HG03378 (cell line): ENCODE measurements around the gene KCTD19.
"Not testable (repeated sequence)": the region's sequence is repeated elsewhere in the genome, so short reads cannot be mapped to it uniquely, and the experiment has no call there.

ENCODE experiments used
- ATAC-seq: cut with Tn5 transposase; IDR thresholded peaks from one replicate; pipeline ENCODE4 v1.9.1; 2021; ENCODE audit warnings: mild to moderate bottlenecking, moderate library complexity; ENCODE audit not compliant: unreplicated experiment

Gene KCTD19

DNA sequence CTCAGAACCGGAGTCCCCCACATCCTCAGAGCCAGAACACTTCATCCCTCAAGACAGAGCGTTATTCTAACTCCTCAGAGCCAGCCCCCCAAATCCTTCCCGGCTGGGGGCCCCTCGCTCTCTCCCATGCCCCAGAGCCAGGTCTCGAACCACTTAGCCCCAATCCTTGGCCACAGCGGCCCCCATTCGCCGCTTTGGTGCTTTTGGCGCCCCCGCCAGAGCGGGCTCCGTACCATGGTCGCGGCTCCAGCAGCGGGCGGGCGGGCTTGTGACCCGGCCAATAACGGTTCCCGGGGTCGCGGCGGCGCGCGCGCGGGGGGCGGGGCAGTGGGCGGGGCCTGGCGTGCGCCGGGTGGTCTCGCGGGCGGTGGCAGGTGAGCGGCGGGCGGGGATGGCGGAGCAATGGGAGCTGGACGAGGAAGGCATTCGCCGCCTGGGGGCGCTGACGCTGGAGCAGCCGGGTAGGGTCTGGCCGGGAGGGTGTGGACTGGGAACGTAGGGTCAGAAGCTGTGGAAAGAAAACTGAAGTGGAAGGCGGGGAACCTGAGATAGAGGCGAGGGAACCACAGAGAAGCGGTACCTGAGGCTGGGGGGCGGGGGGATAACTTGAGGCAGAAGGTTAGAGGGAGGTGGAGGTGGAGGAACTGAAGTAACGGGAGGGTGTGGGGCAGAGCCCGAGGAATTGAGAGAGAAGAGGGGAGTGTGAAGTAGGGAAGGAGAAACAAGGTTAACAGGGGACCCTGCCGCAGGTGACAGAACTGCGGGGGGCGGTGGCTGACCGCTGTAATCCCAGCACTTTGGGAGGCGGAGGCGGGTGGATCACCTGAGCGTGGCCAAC lies at the start of gene KCTD19, which contains the start of gene LRRC36:
KCTD19 (minus strand) TSS at position 270 of the 838 bp plus-strand sequence; CDS start at position 236, 34 bp downstream.
LRRC36 (plus strand) TSS at position 344 of the 838 bp plus-strand sequence; CDS start at position 392, 48 bp downstream.
- no peak for ATAC-seq

DNA sequence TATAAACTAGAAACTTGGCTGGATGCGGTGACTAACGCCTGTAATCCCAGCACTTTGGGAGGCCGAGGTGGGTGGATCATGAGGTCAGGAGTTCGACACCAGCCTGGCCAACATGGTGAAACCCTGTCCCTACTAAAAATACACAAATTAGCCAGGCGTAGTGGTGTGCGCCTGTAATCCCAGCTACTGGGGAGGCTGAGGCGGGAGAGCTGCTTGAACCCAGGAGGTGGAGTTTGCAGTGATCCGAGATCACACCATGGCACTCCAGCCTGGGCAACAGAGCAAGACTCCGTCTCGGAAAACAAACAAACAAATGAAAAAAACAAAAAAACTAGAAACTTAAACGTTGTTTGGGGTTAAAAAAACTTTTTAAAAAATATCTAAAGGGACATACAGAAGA lies 49.5 kb upstream of the KCTD19 start:
- ATAC-seq, result not testable (repeated sequence)

DNA sequence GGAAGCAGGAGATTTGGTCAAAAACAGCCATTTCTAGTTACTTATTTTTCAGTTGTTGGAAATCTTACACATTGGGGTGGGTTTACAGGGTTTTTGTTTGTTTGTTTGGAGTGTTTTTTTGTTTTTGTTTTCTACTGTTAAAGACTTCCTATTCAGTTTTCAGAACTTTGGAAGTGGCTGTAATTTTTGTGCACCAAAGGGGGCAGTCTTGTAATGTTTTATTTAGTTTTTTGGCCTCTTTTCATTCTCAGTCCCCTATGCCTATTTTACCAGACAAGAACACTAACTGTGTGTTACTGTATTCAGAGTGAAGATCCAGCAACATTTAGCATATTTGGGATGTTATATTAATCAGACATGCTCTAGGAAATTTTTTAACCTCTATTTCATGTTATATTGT lies 46.1 kb upstream of the KCTD19 start:
- ATAC-seq, result no peak

DNA sequence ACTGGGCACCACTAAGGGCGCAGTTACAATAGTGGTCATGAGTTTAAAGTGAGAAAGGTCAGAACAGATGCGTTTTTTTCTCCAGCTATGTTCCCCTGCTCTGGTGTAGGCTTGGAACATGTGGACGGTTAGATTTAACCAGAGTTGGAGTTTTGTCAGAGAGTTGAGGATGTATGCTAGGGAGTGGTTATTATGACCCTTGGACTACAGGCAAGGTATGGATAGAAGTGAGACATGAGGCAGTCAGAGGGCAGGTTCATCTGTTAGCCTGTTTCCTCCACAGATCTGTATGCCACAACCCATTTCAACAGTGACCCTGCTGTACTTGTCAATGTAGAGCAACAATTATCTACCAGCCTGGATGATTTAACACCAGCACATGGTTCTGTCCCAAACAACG lies 44.1 kb upstream of the KCTD19 start:
- ATAC-seq, result no peak

DNA sequence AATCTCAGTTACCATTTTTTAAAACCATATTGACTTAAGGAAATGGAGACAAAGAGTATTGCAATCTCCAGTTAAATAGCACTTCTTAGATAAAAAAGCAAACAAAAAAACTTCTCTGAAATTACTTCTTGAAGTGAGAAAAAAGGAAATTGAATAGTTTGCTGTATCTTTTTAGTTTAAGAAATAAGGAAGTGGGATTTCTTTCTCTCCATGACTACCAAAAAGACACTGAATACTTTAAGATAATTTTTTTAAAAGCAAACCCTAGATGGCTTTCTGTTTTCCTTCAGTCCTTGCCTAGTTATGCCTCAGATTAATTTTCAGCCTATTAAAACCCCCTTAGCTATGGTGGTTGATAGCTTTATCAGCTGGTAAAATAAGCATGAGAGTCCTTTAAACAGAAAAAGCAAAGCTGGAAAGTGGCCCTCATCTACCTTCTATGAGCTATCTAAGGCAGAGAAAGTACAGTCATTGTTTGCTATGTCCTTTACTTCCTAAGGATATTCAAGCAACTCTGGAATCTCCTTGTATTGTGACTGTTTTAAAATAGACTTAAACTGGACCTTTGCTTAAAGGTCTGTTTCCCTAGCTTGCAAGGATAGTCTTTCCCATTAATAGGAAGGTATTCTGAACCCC lies 38.2 kb upstream of the KCTD19 start:
- no peak for ATAC-seq

DNA sequence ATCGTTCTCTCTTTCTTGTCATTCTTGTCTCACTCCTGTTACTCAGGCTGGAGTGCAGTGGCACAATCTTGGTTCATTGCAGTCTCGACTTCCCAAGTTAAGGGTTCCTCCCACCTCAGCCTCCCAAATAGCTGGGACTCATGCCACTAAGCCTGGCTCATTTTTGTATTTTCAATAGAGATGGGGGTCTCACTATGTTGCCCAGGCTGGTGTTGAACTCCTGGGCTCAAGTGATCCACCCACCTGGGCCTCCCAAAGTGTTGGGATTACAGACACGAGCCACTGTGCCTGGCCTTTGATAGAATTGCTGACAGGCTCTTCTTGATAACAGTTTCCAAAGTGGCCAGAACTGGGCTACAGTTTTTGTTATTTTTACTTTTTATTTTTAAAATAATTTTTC lies 34.5 kb upstream of the KCTD19 start:
- no peak for ATAC-seq

DNA sequence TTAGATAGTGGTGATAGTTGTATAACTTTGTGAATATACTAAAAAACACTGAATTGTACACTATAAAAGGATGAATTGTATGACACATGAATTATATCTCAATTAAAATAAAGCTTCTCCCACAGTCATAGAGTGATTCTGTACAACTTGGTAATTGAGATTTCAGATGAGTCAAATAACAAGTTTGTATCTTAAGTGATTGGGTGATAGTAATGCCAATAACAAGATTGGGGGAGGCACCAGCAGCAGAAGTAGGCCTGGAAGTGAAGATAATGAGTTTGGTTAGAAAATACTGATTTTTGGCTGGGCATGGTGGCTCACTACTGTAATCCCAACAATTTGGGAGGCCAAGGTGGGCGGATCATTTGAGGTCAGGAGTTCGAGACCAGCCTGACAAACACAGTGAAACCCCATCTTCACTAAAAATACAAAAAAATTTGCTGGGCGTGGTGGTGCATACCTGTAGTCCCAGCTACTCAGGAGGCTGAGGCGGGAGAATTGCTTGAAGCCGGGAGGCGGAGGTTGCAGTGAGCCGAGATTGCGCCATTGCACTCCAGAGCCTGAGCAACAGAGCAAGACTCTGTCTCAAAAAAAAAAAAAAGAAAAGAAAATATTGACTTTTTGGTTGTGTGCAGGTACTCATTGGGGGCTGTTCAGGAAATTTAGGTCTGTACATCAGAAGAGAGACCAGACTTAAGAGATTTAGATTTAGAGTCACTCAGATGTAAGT lies 33.2 kb upstream of the KCTD19 start:
- not testable (repeated sequence) for ATAC-seq

DNA sequence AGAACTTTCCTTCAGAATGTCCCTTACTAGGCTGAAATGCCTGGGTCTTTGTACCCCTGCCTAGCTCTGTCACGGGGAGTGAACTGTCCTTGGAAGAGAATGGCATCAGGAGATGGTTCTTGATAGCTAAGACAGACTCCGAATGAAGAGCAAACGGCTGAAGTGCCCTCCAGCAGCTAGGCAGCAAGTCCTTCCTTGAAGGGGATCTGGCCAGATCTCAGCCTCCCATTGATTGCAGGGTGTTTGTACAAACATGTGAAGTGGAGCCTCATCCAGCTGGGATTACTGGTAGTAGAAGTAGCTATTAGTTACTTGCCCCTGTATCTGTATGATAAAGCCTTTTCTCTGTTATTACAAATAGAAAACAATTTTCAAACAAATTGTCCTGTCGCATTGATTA lies 31.0 kb upstream of the KCTD19 start:
- no peak for ATAC-seq

DNA sequence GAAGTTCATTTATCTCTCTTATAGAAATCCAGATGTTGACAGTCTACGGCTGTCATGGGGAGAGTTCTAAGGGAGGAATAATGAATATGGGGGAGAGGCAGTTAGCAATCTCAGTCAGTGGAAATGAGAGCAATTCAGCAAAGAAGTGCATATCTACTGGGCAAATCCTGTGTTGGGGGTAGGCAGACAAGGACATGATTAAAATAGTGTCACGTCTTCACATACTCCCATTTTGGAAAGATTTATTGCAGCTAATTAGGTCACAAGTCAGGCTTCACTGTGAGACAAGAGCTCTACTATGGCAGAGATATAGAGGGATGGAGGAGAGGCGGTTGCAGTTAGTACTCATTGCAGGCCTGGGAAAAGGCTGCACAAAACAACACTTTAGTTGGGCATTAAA lies 29.9 kb upstream of the KCTD19 start:
- no peak for ATAC-seq

DNA sequence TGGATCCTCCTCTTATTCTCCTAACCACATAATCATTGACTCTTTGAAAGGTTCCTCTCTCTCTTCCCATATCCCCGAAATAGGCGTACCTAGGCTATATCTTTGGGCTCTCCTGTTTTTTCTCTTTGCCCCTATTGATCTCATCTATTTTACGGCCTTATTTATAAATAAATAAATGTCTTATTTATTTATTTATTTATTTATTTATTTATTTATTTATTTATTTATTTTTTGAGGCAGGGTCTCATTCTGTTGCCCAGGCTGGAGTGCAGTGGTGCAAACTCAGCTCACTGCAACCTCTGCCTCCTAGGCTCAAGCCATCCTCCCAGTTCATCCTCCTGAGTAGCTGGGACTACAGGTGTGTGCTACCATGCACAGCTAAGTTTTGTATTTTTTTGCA lies 25.9 kb upstream of the KCTD19 start:
- not testable (repeated sequence) for ATAC-seq

DNA sequence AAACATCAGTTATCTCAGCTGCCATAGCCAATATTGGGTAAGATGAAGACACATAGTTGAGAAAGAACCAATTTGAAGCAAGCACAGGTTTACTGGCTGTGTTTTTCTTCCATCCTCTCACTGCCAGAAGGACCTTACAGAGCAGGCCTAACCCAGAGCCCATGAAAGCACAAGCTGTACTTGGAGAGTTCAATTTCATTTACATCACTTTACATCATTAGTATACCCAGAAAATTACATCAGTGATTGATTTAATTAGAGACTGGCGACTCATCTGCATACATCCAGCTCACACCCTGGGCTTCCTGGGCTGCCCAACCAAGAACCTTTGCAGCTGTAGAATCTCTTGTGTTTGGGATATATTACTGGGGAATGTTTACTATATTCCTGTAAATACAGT lies 23.8 kb upstream of the KCTD19 start:
- ATAC-seq, result no peak

DNA sequence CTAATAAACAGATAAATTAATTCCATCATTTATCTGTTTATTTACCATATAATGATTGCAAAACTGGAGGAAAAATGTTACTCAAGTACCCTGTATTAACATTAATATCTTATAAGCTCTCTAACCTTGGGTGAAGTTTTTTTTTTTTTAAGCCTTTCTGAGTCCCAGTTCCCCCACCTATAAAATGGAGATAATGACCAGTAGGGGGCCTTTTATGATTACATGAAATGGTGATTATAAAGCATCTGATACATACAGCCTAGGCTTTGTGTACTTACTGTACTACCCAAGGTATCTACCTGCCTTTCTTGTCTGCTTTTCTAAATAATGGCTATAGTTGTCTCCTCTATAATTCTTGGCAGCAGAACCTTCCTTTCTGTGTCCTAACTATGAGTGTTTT lies 22.6 kb upstream of the KCTD19 start:
- no peak for ATAC-seq

DNA sequence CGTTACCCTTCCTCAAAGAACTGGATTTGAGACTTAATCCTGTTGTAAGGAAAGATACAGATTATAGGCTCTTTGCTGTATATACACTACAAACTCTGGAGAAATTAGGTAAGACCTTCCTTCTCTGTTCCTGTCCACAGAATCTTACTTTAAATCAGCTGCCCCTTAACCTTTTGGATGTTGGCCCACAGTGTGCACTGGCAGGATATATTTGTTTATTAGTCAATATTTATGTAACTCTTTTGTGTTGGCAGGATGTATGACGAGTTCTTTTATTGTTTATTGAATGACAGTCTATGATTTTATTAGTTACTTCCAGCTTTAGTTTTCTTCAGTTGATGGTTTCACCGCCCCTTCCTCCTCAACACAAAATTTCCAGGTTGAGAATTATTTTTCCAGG lies 19.8 kb upstream of the KCTD19 start:
- no peak for ATAC-seq

DNA sequence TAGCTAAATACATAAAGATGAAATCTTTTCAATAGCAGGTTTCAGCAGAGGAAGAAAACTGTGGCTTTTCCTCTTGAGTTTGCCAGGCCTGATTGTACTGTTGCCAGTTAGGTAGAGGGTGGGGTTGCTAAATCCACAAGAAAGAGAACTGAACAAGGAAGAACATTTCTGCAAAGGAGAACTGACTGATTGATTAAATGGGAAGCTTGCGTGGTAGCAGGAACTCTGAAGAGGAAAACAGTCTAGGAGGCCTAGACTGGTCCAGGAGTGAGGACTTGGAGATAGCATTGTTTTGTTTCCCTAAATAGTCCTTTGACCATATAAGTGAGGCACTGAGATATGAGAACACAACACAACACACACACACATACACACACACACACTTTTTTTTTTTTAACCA lies 18.9 kb upstream of the KCTD19 start:
- ATAC-seq, result no peak

DNA sequence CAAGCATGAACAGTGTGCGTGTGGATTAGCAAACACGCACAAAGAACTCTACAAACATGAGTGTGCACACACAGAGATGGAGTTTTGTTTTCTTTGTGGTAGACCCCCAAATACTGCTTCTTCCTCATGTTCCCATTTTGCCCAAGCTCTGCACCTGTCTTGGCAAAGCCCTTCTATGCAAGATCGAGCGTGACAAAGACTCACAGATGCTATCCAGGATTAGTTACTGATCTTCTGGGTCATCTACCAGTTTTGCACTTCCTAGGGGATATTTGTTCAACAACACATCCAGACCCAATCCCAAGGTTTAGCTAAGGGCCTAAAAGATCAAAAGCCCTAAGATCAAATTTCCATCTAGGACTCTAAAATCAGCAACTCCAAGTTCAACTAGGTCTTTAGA lies 16.1 kb upstream of the KCTD19 start:
- no peak for ATAC-seq

DNA sequence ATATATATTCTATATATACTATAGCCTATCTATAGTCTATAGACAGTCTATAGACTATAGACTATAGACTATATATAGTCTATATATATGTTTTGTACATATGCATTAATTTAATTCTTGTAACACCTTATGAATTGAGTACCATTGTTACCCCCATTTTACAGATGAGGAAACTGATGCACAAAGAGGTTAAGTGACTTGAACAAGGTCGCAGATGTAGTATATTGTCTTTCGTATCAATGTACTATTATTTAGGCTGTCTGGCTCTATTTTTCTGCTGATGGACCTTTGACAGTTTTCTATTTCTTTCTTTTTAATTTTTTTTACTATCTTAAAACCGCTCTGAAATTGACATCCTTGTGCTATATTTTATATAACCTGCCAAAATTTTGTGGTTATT lies 14.7 kb upstream of the KCTD19 start:
- no peak for ATAC-seq

DNA sequence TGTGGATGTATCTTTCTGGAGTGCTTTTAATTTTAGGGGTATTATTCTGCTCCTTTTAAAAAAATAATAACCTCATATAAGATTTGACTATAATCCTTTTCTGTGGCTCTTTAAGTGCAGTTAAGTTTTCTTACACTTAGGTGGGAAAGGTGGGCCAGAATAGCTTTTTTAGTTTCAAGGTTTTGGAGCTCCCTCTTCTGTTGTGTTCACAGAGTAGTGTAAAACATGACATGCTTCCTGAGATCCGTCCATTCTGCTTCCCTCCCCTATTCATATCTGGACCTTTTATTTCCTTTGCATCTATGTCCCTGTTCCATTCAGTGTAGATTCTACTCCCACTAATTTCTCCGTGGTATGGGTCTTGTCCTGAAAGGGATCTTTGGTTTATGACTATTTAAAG lies 12.9 kb upstream of the KCTD19 start:
- ATAC-seq, result no peak

DNA sequence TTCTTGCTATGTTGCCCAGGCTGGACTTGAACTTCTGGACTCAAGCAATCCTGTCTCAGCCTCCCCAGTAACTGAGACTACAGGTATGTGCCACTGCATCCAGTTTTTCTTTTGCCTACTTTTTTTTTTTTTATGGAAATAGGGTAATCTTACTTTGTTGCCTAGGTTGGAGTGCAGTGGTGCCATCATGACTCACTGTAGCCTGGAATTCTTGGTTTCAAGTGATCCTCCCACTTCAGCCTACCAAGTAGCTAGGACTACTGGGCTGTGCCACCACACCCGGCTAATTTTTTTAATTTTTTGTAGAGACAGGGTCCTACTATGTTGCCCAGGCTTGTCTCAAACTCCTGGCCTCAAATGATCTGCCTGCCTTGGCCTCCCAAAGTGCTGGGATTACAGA lies 10.1 kb upstream of the KCTD19 start:
- no peak for ATAC-seq

DNA sequence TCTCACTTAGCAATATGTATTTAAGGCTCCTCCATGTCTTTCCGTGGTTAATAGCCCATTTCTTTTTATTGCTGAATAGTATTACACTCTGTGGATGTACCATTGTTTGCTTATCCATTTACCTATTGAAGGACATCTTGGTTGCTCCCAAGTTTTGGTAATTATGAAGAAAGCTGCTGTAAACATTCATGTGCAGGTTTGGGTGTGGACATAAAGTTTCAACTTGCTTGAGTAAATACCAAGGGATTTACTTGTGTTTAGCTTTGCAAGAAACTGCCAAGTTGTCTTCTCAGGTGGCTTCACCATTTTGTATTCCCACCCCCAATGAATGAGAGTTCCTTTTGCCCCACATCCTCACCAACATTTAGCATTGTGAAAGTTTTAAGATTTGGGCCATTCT lies 9.6 kb upstream of the KCTD19 start:
- ATAC-seq, result no peak

DNA sequence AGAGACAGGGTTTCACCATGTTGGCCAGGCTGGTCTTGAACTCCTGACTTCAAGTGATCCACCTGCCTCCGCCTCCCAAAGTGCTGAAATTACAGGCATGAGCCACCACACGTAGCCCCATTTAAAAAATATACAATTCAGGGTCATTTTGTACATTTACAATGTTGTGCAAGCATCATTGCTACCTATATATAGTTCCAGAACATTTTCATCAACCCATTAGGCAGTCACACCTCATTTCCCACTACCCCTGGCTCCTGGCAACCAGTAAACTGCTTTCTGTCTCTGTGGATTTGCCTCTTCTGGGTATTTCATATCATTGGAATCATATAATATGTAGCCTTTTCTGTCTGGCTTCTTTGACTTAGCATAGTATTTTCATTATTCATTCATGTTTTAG lies 6.8 kb upstream of the KCTD19 start:
- ATAC-seq, result no peak

DNA sequence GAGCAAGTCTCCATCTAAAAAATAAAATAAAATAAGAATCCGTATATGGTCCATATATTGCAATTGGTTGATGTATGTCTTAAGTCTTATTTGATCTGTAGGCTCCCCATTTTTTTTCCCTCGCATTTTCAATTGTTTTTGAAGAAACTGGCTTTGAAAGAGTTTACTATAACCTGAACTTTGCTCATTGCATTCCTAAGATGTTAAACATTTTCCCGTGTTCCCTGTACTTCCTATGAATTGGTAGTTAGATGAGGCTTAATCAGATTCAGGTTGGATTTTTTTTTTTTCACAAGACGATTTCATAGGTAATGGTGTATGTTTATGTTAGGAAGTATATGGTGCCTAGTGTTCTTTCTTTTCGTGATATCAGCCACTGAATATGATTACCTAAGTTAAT lies 3.4 kb upstream of the KCTD19 start:
- no peak for ATAC-seq

DNA sequence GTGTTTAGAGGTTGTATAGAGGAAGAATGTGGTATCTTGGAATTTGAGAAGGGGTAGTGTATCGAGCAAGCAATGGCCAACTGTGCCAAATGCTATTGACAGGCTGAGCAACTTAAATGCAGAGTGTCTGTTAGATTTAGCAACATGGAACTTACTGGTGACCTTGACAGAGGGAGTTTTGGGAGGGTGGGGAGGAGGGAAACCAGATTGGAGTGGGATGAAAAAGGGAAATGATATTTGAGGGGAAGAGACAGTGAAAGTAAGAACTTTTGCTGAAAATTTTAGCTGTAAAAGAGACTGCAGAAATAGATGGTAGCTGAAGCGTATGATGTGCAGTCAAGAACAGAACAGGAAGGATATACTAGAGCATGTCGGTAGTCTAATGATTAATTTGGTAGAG lies 1.2 kb upstream of the KCTD19 start:
- ATAC-seq, result no peak
